HG03439 (cell line): ENCODE data around the gene ZC3H12C.

ENCODE experiments used
- ATAC-seq: cut with Tn5 transposase; IDR thresholded peaks from one replicate; pipeline ENCODE4 v1.9.1; 2021; ENCODE audit warnings: mild to moderate bottlenecking, moderate library complexity; ENCODE audit not compliant: unreplicated experiment

ZC3H12C gene

GRCh38 chr11:110096496-110096895 is 3.3 kb downstream of the ZC3H12C start:
- ATAC-seq: no peak

DNA sequence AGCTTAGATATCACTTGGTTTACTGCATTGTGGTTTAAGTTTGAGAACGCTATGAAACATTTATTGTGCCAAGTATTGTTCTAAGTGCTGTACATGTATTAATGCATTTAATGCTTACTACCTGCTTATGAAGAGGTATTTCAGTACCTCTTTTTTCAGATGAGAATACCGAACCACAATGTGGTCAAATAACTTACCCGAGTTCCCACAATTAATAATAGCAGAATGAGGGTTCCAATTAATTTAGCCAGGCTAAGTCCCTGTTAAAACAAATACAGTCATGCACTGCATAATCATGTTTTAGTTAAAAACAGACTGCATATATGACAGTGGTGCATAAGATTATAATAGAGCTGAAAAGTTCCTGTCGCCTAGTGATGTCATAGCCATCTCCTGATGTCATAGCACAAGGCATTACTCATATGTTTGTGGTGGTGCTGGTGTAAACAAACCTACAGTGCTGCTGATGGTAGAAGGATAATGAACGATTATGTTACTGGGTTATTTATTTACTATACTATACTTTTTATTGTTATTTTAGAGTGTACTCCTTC is 4.3 kb downstream of the ZC3H12C start:
- no peak for ATAC-seq

DNA sequence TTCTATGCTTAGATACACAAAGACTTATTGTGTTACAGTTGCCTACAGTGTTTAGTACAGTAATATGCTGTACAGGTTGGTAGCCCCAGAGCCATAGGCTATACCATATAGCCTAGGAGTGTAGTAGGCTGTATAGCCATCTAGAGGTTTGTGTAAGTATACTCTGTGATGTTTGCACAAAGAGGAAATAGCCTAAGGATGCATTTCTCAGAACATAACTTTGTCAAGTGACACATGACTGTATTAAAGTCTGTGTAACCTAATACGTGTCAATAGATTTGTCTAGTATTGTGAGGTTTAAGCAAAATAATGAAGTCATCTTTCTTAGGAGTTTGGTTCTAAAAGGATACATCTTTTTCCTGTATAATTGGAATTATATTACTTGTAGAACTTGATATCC is 5.5 kb downstream of the ZC3H12C start:
- ATAC-seq: no peak

DNA sequence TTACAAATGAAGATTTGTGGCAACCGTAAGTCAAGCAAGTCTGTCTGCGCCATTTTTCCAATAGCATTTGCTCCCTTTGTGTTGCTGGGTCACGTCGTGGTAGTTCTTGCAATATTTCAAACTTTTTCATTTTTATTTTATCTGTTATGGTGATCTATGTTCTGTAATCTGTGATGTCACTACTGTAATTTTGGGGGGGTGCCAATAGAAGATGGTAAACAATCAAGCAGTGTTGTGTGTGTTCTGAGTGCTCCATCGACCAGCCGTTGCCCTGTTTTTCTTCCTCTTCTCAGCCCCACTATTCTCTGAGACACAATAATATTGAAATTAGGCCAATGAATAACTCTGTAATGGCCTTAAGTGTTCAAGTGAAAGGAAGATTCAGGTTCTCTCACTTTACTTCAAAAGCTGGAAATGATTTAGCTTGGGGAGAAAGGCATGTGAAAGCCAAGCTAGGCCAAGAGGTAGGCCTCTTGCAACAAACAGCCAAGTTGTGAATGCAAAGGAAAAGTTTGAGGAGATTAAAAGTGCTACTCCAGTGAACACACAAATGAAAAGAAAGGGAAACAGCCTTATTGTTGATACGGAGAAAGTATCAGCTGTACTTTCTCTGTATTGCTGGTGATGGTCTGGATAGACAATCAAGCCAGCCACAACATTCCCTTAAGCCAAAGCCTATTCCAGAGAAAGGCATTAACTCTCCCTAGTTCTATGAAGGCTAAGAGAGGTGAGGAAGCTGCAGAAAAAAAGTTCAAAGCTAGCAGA is 7.5 kb downstream of the ZC3H12C start:
- no peak for ATAC-seq

- ATAC-seq: no peak
Observed at GRCh38 chr11:110106713-110107274, 13.6 kb downstream of the ZC3H12C start.

DNA sequence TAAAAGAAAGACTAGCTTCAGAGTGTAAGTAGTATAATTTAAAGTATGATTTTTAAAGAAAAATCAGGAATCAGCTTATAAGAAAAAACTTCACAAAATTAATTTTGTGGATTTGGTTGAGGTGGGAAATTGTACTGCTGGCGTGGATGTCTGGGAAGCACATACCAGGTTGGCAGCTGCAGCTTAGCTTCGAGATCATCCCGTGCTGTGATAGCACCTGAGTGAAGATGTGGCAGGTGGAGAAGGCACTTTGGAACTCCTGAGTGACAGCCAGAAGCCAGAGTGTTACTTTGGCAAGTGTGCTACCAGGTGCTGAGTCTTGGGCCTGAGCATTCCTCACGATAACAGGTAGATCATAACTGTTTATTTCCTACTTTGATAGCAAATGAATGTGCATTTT is 17.7 kb downstream of the ZC3H12C start:
- ATAC-seq: no peak

DNA sequence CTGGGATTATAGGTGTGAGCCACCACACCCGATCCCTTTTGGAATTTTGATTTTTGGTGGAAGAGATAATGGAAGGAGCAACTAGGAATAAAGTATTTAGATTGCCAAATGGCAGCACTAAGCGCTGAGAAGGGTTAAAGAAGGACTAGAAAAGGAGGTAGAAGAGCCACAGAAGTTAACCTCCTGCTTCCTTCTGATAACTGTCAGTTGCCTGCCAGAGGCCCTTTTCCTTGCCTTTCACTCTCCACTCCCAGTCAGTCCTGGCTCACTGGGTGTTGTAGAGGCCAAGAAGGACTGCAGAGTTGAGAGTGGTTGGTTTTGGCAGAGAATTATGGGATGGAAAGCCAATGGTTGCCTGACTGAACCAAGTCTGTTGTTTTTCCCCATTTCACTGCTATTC is 19.3 kb downstream of the ZC3H12C start:
- no peak for ATAC-seq

DNA sequence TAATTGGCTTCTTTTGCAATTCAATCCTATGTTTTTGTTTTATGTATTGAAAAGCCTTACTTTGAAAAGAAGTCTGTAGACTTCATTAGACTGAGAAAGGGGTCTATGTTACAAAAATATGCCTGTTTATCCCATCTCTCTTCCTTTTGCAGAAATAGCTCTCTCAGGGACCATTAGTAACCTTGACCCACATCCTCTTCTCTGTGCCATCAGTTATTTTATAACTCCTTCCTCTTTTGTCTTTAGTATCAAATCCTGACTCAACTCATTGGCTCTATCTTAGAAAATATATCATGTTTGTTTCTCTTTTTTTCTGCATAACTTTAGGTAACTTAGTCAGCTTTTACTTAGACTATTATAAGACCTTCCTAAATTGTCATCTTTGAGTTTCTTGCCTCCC is 20.3 kb downstream of the ZC3H12C start:
- no peak for ATAC-seq

DNA sequence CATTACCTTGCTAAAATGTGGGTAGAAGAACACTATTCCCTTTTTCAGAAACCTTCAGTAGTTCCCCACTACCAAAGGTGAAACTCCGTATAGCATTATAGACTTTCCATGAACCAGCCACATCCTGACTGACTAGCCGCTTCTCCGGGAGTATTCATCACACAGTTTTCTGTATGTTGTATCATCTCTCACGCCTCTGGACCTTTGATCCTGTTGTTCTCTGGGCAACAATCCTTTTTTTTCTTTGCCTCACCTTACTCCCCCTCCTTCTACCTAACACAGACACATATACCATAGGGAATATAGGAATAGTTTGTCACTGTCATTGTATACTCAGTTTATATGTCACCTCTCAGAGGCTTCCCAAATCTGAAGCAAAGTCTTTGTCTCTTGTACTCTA is 20.8 kb downstream of the ZC3H12C start:
- no peak for ATAC-seq

DNA sequence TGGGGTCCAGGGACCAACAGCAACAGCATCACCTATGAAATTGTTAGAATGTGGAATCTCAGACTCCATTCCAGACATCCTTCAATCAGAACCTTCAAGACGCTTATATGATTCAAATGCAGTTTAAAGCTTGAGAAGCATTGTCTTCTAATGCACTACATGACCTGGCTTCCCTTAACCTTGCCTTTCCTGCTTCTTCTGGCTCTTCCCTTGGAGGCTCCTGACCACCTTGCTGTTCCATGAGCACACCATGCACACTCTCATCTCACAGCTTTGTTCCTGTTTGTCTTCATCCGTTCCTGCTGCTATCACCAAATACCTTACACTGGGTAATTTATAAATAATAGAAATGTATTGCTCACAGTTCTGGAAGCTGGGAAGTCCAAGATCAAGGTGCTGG is 26.1 kb downstream of the ZC3H12C start:
- ATAC-seq: no peak

DNA sequence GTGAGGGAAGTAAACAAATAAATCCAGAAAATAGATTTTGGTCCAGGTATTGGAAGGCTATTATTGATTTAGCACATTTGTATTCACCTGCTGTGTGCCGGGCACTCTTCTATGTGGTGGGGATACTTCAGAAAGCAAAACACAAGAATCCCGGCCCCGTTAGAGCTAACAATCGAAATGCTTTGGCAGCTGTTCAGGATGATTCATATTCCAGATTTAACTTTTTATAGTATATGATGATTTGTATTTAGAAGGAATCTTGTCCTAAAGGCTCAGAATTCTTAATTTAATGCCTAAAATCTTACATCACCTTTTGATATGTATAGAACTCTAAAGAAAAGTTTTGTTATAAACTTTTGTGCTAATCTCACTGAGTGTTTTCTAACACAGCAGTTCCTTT is 28.0 kb downstream of the ZC3H12C start:
- ATAC-seq: no peak

GRCh38 chr11:110123003-110123402 is 29.8 kb downstream of the ZC3H12C start:
- ATAC-seq: peak; percentile 50

DNA sequence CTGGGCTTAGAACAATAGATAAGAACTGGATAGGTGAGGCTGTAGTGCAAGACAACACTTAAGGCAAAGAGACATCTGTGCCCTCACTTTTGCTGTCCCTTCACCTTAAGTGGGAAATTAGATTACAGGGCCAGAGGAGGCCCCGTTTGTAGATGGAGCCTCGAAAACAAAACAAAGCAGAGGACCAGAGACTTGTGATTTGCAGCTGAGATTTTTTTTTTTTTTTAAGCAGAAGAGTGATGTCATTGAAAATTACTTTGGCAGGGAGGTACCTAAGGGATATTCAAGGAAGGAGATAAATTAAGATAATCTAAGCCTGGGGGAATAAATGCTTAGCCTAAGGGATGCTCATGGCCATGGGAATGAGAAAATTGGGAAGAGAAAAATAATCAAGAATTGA is 31.4 kb downstream of the ZC3H12C start:
- ATAC-seq: no peak

GRCh38 chr11:110125632-110126031 is 32.4 kb downstream of the ZC3H12C start:
- ATAC-seq: no peak

GRCh38 chr11:110126936-110127335 is 33.7 kb downstream of the ZC3H12C start:
- ATAC-seq: no peak

DNA sequence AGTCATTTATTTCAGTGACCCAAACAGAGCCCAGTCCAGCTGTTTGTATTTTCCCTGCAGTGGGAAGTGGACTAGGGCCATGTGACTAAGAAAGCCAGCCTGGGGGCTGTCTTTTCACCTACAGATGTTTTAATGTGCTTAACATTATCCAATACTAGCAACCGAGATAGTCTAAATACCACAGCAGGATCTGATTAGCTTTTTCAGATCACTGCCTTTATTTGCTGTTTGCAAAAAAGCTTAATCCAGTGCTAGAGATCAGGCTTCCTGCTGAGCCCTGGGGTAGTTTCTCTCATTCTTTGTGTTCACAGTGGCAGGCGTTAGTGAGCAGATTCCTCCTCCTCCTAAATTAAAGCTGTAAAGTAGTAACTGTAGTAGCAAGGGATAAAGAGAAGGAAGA is 35.0 kb downstream of the ZC3H12C start:
- ATAC-seq: no peak

GRCh38 chr11:110130642-110131238 is 37.5 kb downstream of the ZC3H12C start:
- no peak for ATAC-seq

GRCh38 chr11:110131386-110132123 is 38.4 kb downstream of the ZC3H12C start:
- ATAC-seq: no peak

GRCh38 chr11:110133160-110133559 is 40.0 kb downstream of the ZC3H12C start:
- ATAC-seq: no peak

DNA sequence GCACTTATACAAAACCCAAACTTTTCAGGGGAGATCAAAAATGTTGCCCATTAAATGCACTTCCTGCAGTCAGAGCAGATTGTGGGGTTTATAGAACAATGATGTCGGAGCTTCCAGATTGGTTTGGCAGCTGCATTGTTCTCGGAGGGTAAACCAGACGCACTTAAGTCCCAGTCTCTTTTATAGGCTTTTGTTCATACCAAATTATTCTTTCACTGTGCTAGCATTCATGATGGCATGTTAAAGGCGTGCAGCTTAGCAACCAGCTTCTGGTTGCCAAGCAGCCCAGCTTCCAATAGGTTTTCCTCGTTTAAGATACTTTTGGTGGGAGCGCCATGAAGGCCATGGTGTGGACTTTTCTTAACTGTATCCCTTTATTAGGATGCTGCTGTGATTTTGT is 40.9 kb downstream of the ZC3H12C start:
- no peak for ATAC-seq

DNA sequence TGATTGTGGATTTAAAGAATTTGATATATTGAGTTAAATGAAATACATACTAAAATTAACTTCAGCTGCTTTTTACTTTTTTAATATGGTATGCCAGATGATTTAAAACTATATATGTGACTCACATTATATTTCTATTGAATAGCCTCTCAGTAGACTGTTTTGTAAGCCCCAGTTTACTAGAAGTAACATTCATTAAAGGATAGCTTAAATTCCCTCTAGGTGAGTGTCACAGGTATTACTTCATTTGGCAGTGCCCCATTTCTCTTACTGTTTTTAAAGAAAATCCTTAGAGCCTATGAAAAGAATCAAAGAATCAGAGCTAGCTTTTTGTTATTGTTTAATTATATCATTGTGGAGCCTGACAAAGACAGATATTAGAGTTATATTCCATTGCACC is 48.6 kb downstream of the ZC3H12C start:
- ATAC-seq: no peak
